Ecto neural progenitor cell (in vitro differentiated cells): ENCODE measurements around the gene KIF21B.

Experiments used
- DNase-seq: peaks from one replicate; pipeline ENCODE4 v3.0.0-alpha.2; 2018; ENCODE audit warnings: low spot score

KIF21B gene

DNA sequence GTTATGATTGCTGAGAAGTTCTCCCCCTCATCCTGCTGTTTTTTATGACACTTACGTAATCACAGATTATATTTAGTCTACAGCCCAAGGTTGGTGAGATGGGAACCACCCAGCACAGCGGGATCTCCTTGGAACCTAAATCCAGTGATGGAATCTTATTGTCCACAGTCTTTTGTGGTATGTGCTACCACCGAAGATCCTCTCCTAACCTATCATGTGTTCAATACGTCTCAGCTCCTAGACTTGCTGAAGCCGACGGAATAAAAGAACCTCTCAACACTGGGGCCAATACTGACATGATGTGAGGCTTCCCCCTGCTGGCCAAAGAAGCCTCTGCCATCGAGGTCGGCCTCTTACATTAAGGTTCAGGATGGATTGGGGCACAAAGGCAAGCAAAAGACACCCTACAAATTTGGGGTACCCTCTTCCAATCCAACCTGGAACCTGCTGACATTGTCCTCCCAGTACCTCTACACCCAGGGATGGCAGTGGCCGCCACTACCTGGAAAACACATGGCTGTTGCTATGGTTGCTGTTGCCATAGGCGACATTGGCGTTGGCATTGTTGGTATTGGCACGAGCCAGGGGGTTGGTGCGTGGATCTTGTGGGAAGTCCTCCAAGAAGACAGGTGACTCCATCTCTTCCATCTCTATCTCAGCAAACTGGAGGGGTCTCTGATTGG lies 19.4 kb upstream of the KIF21B start:
- peak; percentile 75 for DNase-seq

GRCh38 chr1:201041011-201041410 lies 17.5 kb upstream of the KIF21B start:
- no peak for DNase-seq

GRCh38 chr1:201039876-201040275 lies 16.4 kb upstream of the KIF21B start:
- no peak for DNase-seq

- no peak for DNase-seq
Observed at GRCh38 chr1:201039418-201039817, 15.9 kb upstream of the KIF21B start.

GRCh38 chr1:201038186-201038876 lies 14.8 kb upstream of the KIF21B start:
- no peak for DNase-seq

DNA sequence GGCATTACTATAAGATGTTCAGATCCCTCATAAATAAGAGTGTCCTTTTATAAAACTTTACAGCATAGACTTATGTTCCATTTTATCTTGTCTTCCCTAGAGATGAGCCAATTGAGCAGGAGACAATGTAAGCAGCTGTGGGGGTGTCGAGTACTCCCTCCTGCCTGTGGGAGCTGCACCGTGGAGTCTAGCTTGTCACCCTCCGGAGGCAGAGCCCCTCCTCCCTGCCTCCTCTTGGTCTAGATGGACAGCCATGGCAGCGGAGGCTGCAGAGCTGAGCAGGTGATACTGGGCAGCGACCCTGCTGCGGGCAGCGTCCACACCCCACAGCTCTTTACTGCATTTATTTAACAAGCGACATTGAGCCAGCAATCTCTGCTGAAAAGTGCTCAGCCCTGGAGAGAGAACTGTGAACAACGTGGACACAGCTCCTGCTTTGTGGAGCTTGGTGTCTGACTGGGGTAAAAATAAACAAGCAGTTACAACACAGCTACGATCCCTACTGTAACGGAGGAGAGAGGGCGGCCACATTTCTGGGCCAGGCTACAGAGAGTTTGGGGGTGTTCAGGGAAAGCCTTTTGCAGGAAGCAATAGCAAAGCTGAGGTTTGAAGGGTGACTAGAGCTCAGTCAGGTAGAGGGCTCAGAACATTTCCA lies 12.8 kb upstream of the KIF21B start:
- no peak for DNase-seq

DNA sequence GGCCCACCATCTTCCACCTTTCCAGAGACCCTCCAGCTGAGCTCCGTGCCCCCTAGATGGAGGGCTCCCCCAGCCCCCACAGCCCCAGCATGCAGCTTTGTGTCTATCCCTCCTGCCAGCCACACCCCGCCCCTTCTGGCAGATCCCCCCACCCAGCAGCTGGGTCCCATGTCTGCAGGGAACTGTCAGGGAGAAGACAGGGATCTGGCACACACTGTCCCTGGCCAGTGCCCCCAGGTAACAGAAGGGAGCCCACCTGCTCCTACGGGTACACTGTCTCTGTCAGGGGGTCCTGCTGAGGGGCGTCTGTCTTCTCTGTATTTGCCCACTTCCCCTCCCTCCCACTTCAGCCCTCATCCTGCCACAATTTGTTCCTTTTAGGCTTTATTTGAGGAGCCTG lies 11.2 kb upstream of the KIF21B start:
- DNase-seq, result no peak

DNA sequence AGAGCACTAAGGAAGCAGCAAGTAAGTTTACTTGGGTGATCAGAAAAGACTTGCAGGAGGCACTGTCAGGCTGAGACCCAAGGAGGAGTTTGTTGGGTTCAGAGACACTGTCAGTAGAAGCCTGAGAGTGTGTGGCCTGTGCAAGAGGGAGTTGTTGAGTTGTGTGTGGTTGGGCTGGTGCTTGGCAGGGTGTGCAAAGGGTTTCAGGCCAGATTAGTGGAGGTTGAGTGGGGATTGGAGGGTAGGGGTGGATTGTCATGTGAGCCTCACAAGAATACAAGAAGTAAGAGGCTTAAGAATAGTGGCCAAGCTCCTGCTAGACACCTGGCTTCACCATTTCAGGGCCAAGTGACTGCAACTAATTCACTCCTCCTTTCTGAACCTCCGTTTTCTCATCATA lies 8.9 kb upstream of the KIF21B start:
- no peak for DNase-seq

GRCh38 chr1:201028461-201028889 lies 5.0 kb upstream of the KIF21B start:
- no peak for DNase-seq

DNA sequence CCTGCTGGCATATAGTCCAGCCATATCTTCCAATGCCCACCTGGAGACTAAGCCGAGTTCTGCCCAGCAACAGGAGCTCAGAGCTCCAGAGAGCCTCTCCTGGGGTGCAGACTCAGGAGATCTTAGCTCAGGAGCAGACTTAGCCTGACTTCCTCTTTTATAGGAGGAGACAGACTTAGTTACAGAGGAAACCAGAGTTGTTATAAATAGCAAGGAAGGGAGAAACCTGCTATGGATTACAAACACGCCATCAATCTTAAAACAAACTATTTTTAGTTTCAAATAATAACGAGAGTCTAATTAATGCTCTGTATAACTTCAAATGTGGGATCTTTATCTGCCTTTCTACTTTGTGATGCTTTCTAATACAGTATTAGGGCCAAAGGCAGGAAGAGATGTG lies 3.3 kb upstream of the KIF21B start:
- no peak for DNase-seq

- DNase-seq, result no peak
Observed at GRCh38 chr1:201026234-201026633, 2.7 kb upstream of the KIF21B start.

GRCh38 chr1:201025571-201026002 lies 2.1 kb upstream of the KIF21B start:
- DNase-seq, result peak; percentile 60

GRCh38 chr1:201024625-201024998 lies 1.1 kb upstream of the KIF21B start:
- no peak for DNase-seq

GRCh38 chr1:201023920-201024624 lies 558 bp upstream of the KIF21B start:
- peak; percentile 75 for DNase-seq

DNA sequence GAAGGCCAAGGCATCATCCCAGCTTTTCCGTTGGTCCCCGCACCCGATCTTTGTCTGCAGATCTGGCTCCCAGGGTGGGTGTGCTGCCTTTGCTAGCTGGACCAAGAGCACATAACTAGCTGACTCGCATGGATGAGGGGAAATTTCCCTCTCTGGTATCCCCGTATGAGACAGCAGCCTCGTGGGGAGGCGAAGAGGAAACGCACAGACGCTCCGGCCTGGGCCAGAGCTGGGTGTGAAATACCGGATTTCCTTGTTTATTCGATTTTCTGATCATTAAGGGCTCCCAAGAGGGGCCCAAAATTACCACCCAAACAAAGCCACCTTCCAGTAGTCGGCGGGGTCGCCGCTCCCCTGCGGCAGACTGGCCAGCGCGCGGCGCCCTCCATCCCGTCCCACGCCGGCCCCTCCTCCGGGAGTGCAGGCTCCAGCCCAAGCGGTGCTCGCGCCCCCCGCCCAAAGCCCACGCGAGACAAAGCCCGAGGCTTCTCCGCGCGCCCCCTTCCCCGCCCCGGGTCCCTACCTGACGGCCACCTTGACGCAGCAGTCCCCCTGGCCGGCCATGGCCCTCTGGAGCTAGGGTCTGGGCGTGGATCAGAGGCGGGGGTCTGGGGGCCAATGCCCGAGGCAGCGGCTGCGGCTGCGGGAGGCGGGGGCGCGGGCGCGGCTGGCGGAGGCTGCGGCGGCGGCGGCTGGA lies 546 bp downstream of the KIF21B start:
- DNase-seq, result peak; percentile 80

GRCh38 chr1:201022493-201022819 lies 1.1 kb downstream of the KIF21B start:
- no peak for DNase-seq

GRCh38 chr1:201021630-201022492 lies 1.7 kb downstream of the KIF21B start:
- no peak for DNase-seq

GRCh38 chr1:201020721-201021629 lies 2.5 kb downstream of the KIF21B start:
- peak; percentile 85 for DNase-seq

GRCh38 chr1:201020040-201020591 lies 3.4 kb downstream of the KIF21B start:
- no peak for DNase-seq
